Panc1 (cell line): Measurements from ENCODE around the gene UBE2E2. TPM values are rescaled to one million over a fixed set of nuclear protein-coding genes. Genes with fewer than 3 reads are reported as not detected.

Experiments used
- ATAC-seq: fragments of 200-7000 bp; cut with Tn5 transposase; 2 replicates; pipeline ENCODE4 v1.9.1; 2020; ENCODE audit warnings: mild to moderate bottlenecking, moderate library complexity
- BruUV-seq: library from RNA; stranded (reverse); fragments of 400-500 nt; replicated peaks from 2 replicates; lab custom pipeline; 2021; lab: Mats Ljungman, UMichigan
- CTCF ChIA-PET: fragments of 300-600 bp; sonication (Branson Sonifier 250); formaldehyde crosslinking; loops from one replicate; lab custom pipeline; 2022; ENCODE audit warnings: antibody characterized with exemption; lab: Charles Lee
- POLR2A ChIA-PET: fragments of 300-600 bp; sonication (Branson Sonifier 250); formaldehyde crosslinking; loops from one replicate; lab custom pipeline; 2022; ENCODE audit warnings: antibody characterized with exemption; lab: Charles Lee
- DNase-seq: peaks from one replicate; pipeline ENCODE4 v3.0.0-alpha.2; 2010; ENCODE audit warnings: low read depth, low spot score
- H3K27ac ChIP-seq: 2 replicates; pipeline ENCODE4 v1.5.1; 2011; ENCODE audit warnings: mild to moderate bottlenecking, low read length, inconsistent platforms
- H3K27me3 ChIP-seq: fragments of 200-500 bp; sonication (Bioruptor generic); 2 replicates; pipeline ENCODE4 v1.6.0; 2014; ENCODE audit warnings: low read length, inconsistent platforms; ENCODE audit not compliant: control insufficient read depth, insufficient read depth
- H3K36me3 ChIP-seq: fragments of 200-500 bp; sonication (Bioruptor generic); 2 replicates; pipeline ENCODE4 v1.5.1; 2014; ENCODE audit warnings: inconsistent platforms, mild to moderate bottlenecking, low read length, moderate library complexity; ENCODE audit not compliant: control insufficient read depth, insufficient read depth
- H3K4me1 ChIP-seq: 2 replicates; pipeline ENCODE4 v1.5.1; 2011; ENCODE audit warnings: inconsistent platforms, mild to moderate bottlenecking, low read length, moderate library complexity; ENCODE audit not compliant: control insufficient read depth, insufficient read depth
- H3K4me3 ChIP-seq, 2 experiments: 2 replicates each; pipeline ENCODE4 v1.5.1; 2011 to 2012; ENCODE audit warnings: low read depth in 2 of 2, low read length in 2 of 2, mild to moderate bottlenecking in 2 of 2, inconsistent platforms in 1 of 2, moderate library complexity in 1 of 2
- H3K9me3 ChIP-seq: fragments of 200-500 bp; sonication (Bioruptor generic); 2 replicates; pipeline ENCODE4 v1.5.1; 2014; ENCODE audit warnings: low read depth, mild to moderate bottlenecking, inconsistent platforms, low read length, moderate library complexity; ENCODE audit not compliant: control insufficient read depth, insufficient read depth
- CTCF ChIP-seq: fragments of 450-650 bp; IDR thresholded peaks from 2 replicates; pipeline ENCODE4 v1.5.1; 2017; ENCODE audit warnings: mild to moderate bottlenecking
- POLR2AphosphoS5 ChIP-seq: IDR thresholded peaks from 2 replicates; pipeline ENCODE4 v1.6.1; 2012; ENCODE audit warnings: mild to moderate bottlenecking, low read depth, low read length, moderate library complexity
- REST ChIP-seq, 2 experiments: IDR thresholded peaks; 2 replicates each; pipeline ENCODE4 v1.6.1; 2011 to 2012; ENCODE audit warnings: low read depth in 2 of 2, control low read depth in 1 of 2, low read length in 1 of 2, mild to moderate bottlenecking in 1 of 2, moderate library complexity in 1 of 2; ENCODE audit not compliant: insufficient read depth in 1 of 2
- SIN3A ChIP-seq: IDR thresholded peaks from 2 replicates; pipeline ENCODE4 v1.6.1; 2012; ENCODE audit warnings: low read depth, mild to moderate bottlenecking, low read length, moderate library complexity, borderline replicate concordance; ENCODE audit not compliant: insufficient read depth
- TCF7L2 ChIP-seq: IDR thresholded peaks from 2 replicates; pipeline ENCODE4 v1.6.1; 2011; ENCODE audit warnings: mild to moderate bottlenecking, low read depth, low read length, inconsistent platforms
- in situ Hi-C: cut with HindIII; loops from 2 replicates; pipeline ENCODE4 v1.10.0; 2016; ENCODE audit warnings: low sequenced_read_pairs, low pct_unique_long_range_greater_than_20kb
- intact Hi-C: fragments of 100-400 bp; cut with micrococcal nuclease; formaldehyde crosslinking; loops from one replicate; pipeline ENCODE4 v1.10.0; 2022; ENCODE audit not compliant: unreplicated experiment
- total RNA-seq: library from RNA; stranded (reverse); gene quantifications from one replicate; pipeline ENCODE4 v1.2.1, GENCODE V29; 2021; ENCODE audit not compliant: unreplicated experiment

UBE2E2 gene
- total RNA-seq, 1 experiment from 2014 or later = 38.2 TPM

- TF ChIP-seq SIN3A (no peak), REST (IDR thresholded peaks at IDR 0.05; ENCODE audit: insufficient read depth in 1 of 2, low read depth in 2 of 2, low read length in 1 of 2) (no peak), CTCF (no peak), POLR2AphosphoS5 (no peak), TCF7L2 (no peak)
- in situ Hi-C loops = no loop called here
- Histone ChIP-seq H3K9me3 (no peaks in the 10 kb centered on the region), H3K27me3 (no peaks in the 10 kb centered on the region), H3K4me3 (no peak overlapping the region), H3K4me1 (no peaks in the 10 kb centered on the region), H3K27ac (no peak overlapping the region), H3K36me3 (no peaks in the 10 kb centered on the region)
- no peak for ATAC-seq
- intact Hi-C loops = no loop called here
- POLR2A ChIA-PET = no interaction called here
- no TSS peak for BruUV-seq
- CTCF ChIA-PET = no interaction called here
- DNase-seq = no peak
Observed at GRCh38 chr3:23314981-23315762, 112.0 kb downstream of the UBE2E2 start.

GRCh38 chr3:23316924-23317323 is 113.8 kb downstream of the UBE2E2 start:
- Histone ChIP-seq H3K9me3 (no peaks in the 10 kb centered on the region), H3K4me1 (no peaks in the 10 kb centered on the region), H3K27ac (no peak overlapping the region), H3K27me3 (no peaks in the 10 kb centered on the region), H3K4me3 (no peak overlapping the region), H3K36me3 (no peaks in the 10 kb centered on the region)
- no TSS peak for BruUV-seq
- no peak for DNase-seq
- no peak for ATAC-seq
- in situ Hi-C loops (no loop called here), intact Hi-C loops (no loop called here)
- TF ChIP-seq REST (IDR thresholded peaks at IDR 0.05; ENCODE audit: insufficient read depth in 1 of 2, low read depth in 2 of 2, low read length in 1 of 2) = no peak
- TF ChIP-seq CTCF = no peak
- no peak for TF ChIP-seq POLR2AphosphoS5
- no peak for TF ChIP-seq SIN3A
- no peak for TF ChIP-seq TCF7L2
- ChIA-PET CTCF (no interaction called here), POLR2A (no interaction called here)
